ENCODE results near the gene AURKAIP1. TPM values are rescaled to one million over a fixed set of nuclear protein-coding genes. Genes with fewer than 3 reads are reported as not detected.
"Not testable (repeated sequence)": the region's sequence is repeated elsewhere in the genome, so short reads cannot be mapped to it uniquely, and the experiment has no call there.

AURKAIP1 gene
- total RNA-seq, 1 donor from 2014 or later = 51.7 TPM

GRCh38 chr1:1406821-1407635, 32.0 kb upstream of the AURKAIP1 start, which contains the start of gene MRPL20:
MRPL20 (minus strand) TSS chr1:1407293; CDS start chr1:1407217, 76 bp downstream.
- Histone ChIP-seq H3K4me3 (ENCODE audit: low read length in 3 of 3) (peak within 1 kb of the TSS; percentile 86 to 95 (median 94)), H3K36me3 (ENCODE audit: control insufficient read depth in 3 of 3, insufficient read depth in 3 of 3, low read length in 3 of 3) (peaks cover 24 to 27% (median 24%) of the 10 kb centered on the region in 3 donors), H3K9me3 (ENCODE audit: control insufficient read depth in 3 of 3, low read length in 3 of 3) (no peaks in the 10 kb centered on the region), H3K27me3 (ENCODE audit: control insufficient read depth in 3 of 3, insufficient read depth in 3 of 3, low read length in 3 of 3) (no peaks in the 10 kb centered on the region), H3K9ac (ENCODE audit: low read depth in 1 of 3, low read length in 3 of 3) (peak within 1 kb of the TSS; percentile 87 to 96 (median 91)), H3K27ac (ENCODE audit: low read depth, low read length) (peak within 1 kb of the TSS; percentile 86), H3K4me1 (ENCODE audit: control insufficient read depth in 3 of 3, insufficient read depth in 3 of 3, low read length in 3 of 3) (peaks cover 18 to 43% (median 29%) of the 10 kb centered on the region in 3 donors)

GRCh38 chr1:1406101-1406820, 31.3 kb upstream of the AURKAIP1 start:
- no peaks in the 10 kb centered on the region for H3K27me3 ChIP-seq (ENCODE audit: control insufficient read depth in 3 of 3, insufficient read depth in 3 of 3, low read length in 3 of 3)
- peak overlapping the region; percentile 86 for H3K27ac ChIP-seq (ENCODE audit: low read depth, low read length)
- H3K4me1 ChIP-seq (ENCODE audit: control insufficient read depth in 3 of 3, insufficient read depth in 3 of 3, low read length in 3 of 3) = peaks cover 18 to 45% (median 32%) of the 10 kb centered on the region in 3 donors
- no peaks in the 10 kb centered on the region for H3K9me3 ChIP-seq (ENCODE audit: control insufficient read depth in 3 of 3, low read length in 3 of 3)
- H3K9ac ChIP-seq (ENCODE audit: low read depth in 1 of 3, low read length in 3 of 3) = peak overlapping the region; percentile 85 to 96 (median 91)
- H3K36me3 ChIP-seq (ENCODE audit: control insufficient read depth in 3 of 3, insufficient read depth in 3 of 3, low read length in 3 of 3) = peaks cover 30 to 34% (median 31%) of the 10 kb centered on the region in 3 donors
- peak overlapping the region; percentile 86 to 95 (median 94) for H3K4me3 ChIP-seq (ENCODE audit: low read length in 3 of 3)

- Histone ChIP-seq H3K9ac (ENCODE audit: low read depth in 1 of 3, low read length in 3 of 3) (no peak overlapping the region), H3K4me3 (ENCODE audit: low read length in 3 of 3) (no peak overlapping the region), H3K27me3 (ENCODE audit: control insufficient read depth in 3 of 3, insufficient read depth in 3 of 3, low read length in 3 of 3) (no peaks in the 10 kb centered on the region), H3K9me3 (ENCODE audit: control insufficient read depth in 3 of 3, low read length in 3 of 3) (no peaks in the 10 kb centered on the region), H3K36me3 (ENCODE audit: control insufficient read depth in 3 of 3, insufficient read depth in 3 of 3, low read length in 3 of 3) (peaks cover 38 to 39% (median 39%) of the 10 kb centered on the region in 3 donors), H3K27ac (ENCODE audit: low read depth, low read length) (no peak overlapping the region), H3K4me1 (ENCODE audit: control insufficient read depth in 3 of 3, insufficient read depth in 3 of 3, low read length in 3 of 3) (peaks cover 32 to 57% (median 45%) of the 10 kb centered on the region in 3 donors)
These were observed 28.6 kb upstream of the AURKAIP1 start for GRCh38 chr1:1403653-1404052.

- not testable (repeated sequence) for H3K9me3 ChIP-seq (ENCODE audit: control insufficient read depth in 3 of 3, low read length in 3 of 3); H3K27ac ChIP-seq (ENCODE audit: low read depth, low read length); H3K9ac ChIP-seq (ENCODE audit: low read depth in 1 of 3, low read length in 3 of 3); H3K4me3 ChIP-seq (ENCODE audit: low read length in 3 of 3); H3K27me3 ChIP-seq (ENCODE audit: control insufficient read depth in 3 of 3, insufficient read depth in 3 of 3, low read length in 3 of 3)
- Histone ChIP-seq H3K4me1 (ENCODE audit: control insufficient read depth in 3 of 3, insufficient read depth in 3 of 3, low read length in 3 of 3) (peaks cover 38 to 56% (median 45%) of the 10 kb centered on the region in 3 donors), H3K36me3 (ENCODE audit: control insufficient read depth in 3 of 3, insufficient read depth in 3 of 3, low read length in 3 of 3) (peaks cover 39 to 43% (median 42%) of the 10 kb centered on the region in 3 donors)
These were observed 27.9 kb upstream of the AURKAIP1 start for GRCh38 chr1:1402901-1403392.

- H3K4me1 ChIP-seq (ENCODE audit: control insufficient read depth in 3 of 3, insufficient read depth in 3 of 3, low read length in 3 of 3) = peaks cover 42 to 60% (median 51%) of the 10 kb centered on the region in 3 donors
- H3K9me3 ChIP-seq (ENCODE audit: control insufficient read depth in 3 of 3, low read length in 3 of 3) = no peaks in the 10 kb centered on the region
- peaks cover 46 to 49% (median 49%) of the 10 kb centered on the region in 3 donors for H3K36me3 ChIP-seq (ENCODE audit: control insufficient read depth in 3 of 3, insufficient read depth in 3 of 3, low read length in 3 of 3)
- H3K9ac ChIP-seq (ENCODE audit: low read depth in 1 of 3, low read length in 3 of 3) = no peak overlapping the region
- H3K27me3 ChIP-seq (ENCODE audit: control insufficient read depth in 3 of 3, insufficient read depth in 3 of 3, low read length in 3 of 3) = no peaks in the 10 kb centered on the region
- H3K4me3 ChIP-seq (ENCODE audit: low read length in 3 of 3) = no peak overlapping the region
- H3K27ac ChIP-seq (ENCODE audit: low read depth, low read length) = no peak overlapping the region
These were observed 27.3 kb upstream of the AURKAIP1 start for GRCh38 chr1:1402072-1402900.

GRCh38 chr1:1401457-1402010, 26.5 kb upstream of the AURKAIP1 start:
- no peak overlapping the region for H3K27ac ChIP-seq (ENCODE audit: low read depth, low read length)

GRCh38 chr1:1400576-1401456, 25.8 kb upstream of the AURKAIP1 start:
- Histone ChIP-seq H3K27me3 (ENCODE audit: control insufficient read depth in 3 of 3, insufficient read depth in 3 of 3, low read length in 3 of 3) (no peaks in the 10 kb centered on the region), H3K9me3 (ENCODE audit: control insufficient read depth in 3 of 3, low read length in 3 of 3) (no peaks in the 10 kb centered on the region), H3K27ac (ENCODE audit: low read depth, low read length) (peak overlapping the region; percentile 11), H3K9ac (ENCODE audit: low read depth in 1 of 3, low read length in 3 of 3) (peak overlapping the region; percentile 85 to 97 (median 93)), H3K4me1 (ENCODE audit: control insufficient read depth in 3 of 3, insufficient read depth in 3 of 3, low read length in 3 of 3) (peaks cover 40 to 55% (median 43%) of the 10 kb centered on the region in 3 donors), H3K36me3 (ENCODE audit: control insufficient read depth in 3 of 3, insufficient read depth in 3 of 3, low read length in 3 of 3) (peaks cover 50 to 52% (median 51%) of the 10 kb centered on the region in 3 donors), H3K4me3 (ENCODE audit: low read length in 3 of 3) (peak overlapping the region; percentile 93 to 98 (median 96))

More at GRCh38 chr1:1401457-1402010, 26.5 kb upstream of the AURKAIP1 start:
- H3K9me3 ChIP-seq (ENCODE audit: control insufficient read depth in 3 of 3, low read length in 3 of 3) = no peaks in the 10 kb centered on the region
- H3K27me3 ChIP-seq (ENCODE audit: control insufficient read depth in 3 of 3, insufficient read depth in 3 of 3, low read length in 3 of 3) = no peaks in the 10 kb centered on the region
- no peak overlapping the region for H3K4me3 ChIP-seq (ENCODE audit: low read length in 3 of 3)
- H3K4me1 ChIP-seq (ENCODE audit: control insufficient read depth in 3 of 3, insufficient read depth in 3 of 3, low read length in 3 of 3) = peaks cover 46 to 62% (median 50%) of the 10 kb centered on the region in 3 donors
- peak overlapping the region in 1 of 3 donors; percentile 97 for H3K9ac ChIP-seq (ENCODE audit: low read depth in 1 of 3, low read length in 3 of 3)
- peaks cover 50 to 54% (median 53%) of the 10 kb centered on the region in 3 donors for H3K36me3 ChIP-seq (ENCODE audit: control insufficient read depth in 3 of 3, insufficient read depth in 3 of 3, low read length in 3 of 3)

GRCh38 chr1:1399872-1400575, 25.0 kb upstream of the AURKAIP1 start:
- H3K9ac ChIP-seq (ENCODE audit: low read depth in 1 of 3, low read length in 3 of 3) = peak overlapping the region; percentile 85 to 97 (median 93)
- H3K36me3 ChIP-seq (ENCODE audit: control insufficient read depth in 3 of 3, insufficient read depth in 3 of 3, low read length in 3 of 3) = peaks cover 50 to 52% (median 52%) of the 10 kb centered on the region in 3 donors
- H3K27ac ChIP-seq (ENCODE audit: low read depth, low read length) = peak overlapping the region; percentile 85
- peaks cover 38 to 54% (median 41%) of the 10 kb centered on the region in 3 donors for H3K4me1 ChIP-seq (ENCODE audit: control insufficient read depth in 3 of 3, insufficient read depth in 3 of 3, low read length in 3 of 3)
- H3K9me3 ChIP-seq (ENCODE audit: control insufficient read depth in 3 of 3, low read length in 3 of 3) = no peaks in the 10 kb centered on the region
- H3K4me3 ChIP-seq (ENCODE audit: low read length in 3 of 3) = peak overlapping the region; percentile 93 to 98 (median 96)
- H3K27me3 ChIP-seq (ENCODE audit: control insufficient read depth in 3 of 3, insufficient read depth in 3 of 3, low read length in 3 of 3) = no peaks in the 10 kb centered on the region
